Endodermal cell (in vitro differentiated cells): Measurements from ENCODE around the gene SPDYC. TPM values are rescaled to one million over a fixed set of nuclear protein-coding genes. Genes with fewer than 3 reads are reported as not detected.

Experiments
- DNase-seq: peaks from one replicate; pipeline ENCODE4 v3.0.0-alpha.2; 2017
- H3K27ac ChIP-seq: 2 replicates; pipeline ENCODE4 v1.5.1; 2013; ENCODE audit warnings: mild to moderate bottlenecking, low read depth, low read length, moderate library complexity
- H3K27me3 ChIP-seq: 2 replicates; pipeline ENCODE4 v1.6.1; 2013; ENCODE audit warnings: mild to moderate bottlenecking, low read length, moderate library complexity; ENCODE audit not compliant: insufficient read depth, control insufficient read depth, poor library complexity, severe bottlenecking
- H3K36me3 ChIP-seq: 2 replicates; pipeline ENCODE4 v1.7.0; 2013; ENCODE audit warnings: mild to moderate bottlenecking, low read length, moderate library complexity; ENCODE audit not compliant: control insufficient read depth, insufficient read depth
- H3K4me1 ChIP-seq: one replicate; pipeline ENCODE4 v1.7.0; 2013; ENCODE audit warnings: low read length; ENCODE audit not compliant: control insufficient read depth, insufficient read depth
- H3K4me3 ChIP-seq: 2 replicates; pipeline ENCODE4 v1.5.1; 2013; ENCODE audit warnings: mild to moderate bottlenecking, low read length, moderate library complexity
- H3K9ac ChIP-seq: 2 replicates; pipeline ENCODE4 v1.6.1; 2013; ENCODE audit warnings: mild to moderate bottlenecking, low read length, moderate library complexity; ENCODE audit not compliant: poor library complexity, severe bottlenecking; ENCODE audit errors: extremely low read depth
- H3K9me3 ChIP-seq: 2 replicates; pipeline ENCODE4 v1.6.1; 2013; ENCODE audit warnings: mild to moderate bottlenecking, low read length, moderate library complexity; ENCODE audit not compliant: control insufficient read depth
- H3K27ac Mint-ChIP-seq: 2 replicates; pipeline ENCODE4 v1.8.0; 2020; ENCODE audit warnings: mixed read lengths
- H3K27me3 Mint-ChIP-seq: 2 replicates; pipeline ENCODE4 v1.8.0; 2021; ENCODE audit warnings: mild to moderate bottlenecking, mixed read lengths; ENCODE audit not compliant: insufficient read depth
- H3K36me3 Mint-ChIP-seq: 2 replicates; pipeline ENCODE4 v1.8.0; 2020; ENCODE audit warnings: low read depth, mixed read lengths
- H3K4me1 Mint-ChIP-seq: 2 replicates; pipeline ENCODE4 v1.8.0; 2020; ENCODE audit warnings: mixed read lengths
- H3K4me3 Mint-ChIP-seq: 2 replicates; pipeline ENCODE4 v1.8.0; 2020; ENCODE audit warnings: mild to moderate bottlenecking, moderate library complexity, mixed read lengths
- H3K9me3 Mint-ChIP-seq: 2 replicates; pipeline ENCODE4 v1.8.0; 2020; ENCODE audit warnings: mild to moderate bottlenecking, mixed read lengths
- WGBS, 2 experiments: methylation state at CpG; one replicate each; pipeline versions ENCODE4 v1.1.5 to v1.1.7; 2013; ENCODE audit warnings: missing lambda C conversion rate in 2 of 2, mixed read lengths in 1 of 2; ENCODE audit not compliant: insufficient coverage in 1 of 2, insufficient read length in 1 of 2; 5-methylcytosine and 5-hydroxymethylcytosine counted together
- total RNA-seq, 2 donors: library from RNA; stranded (reverse); fragmentation: NEBNext Ultra II Directional in 1 of 2; extraction: Animal tissue kit (Norgen Biotek cat#: 25700) in 1 of 2; gene quantifications; 2 replicates in 1 of 2; 3 replicates in 1 of 2; pipeline ENCODE4 v1.2.1, GENCODE V29; 2021
- TF ChIP-seq, protein P1 (sequence below): fragments of 200-600 bp; sonication (generic); conservative IDR thresholded peaks from 2 replicates; pipeline ENCODE4 v1.5.0; 2021; ENCODE audit warnings: antibody characterized with exemption, mild to moderate bottlenecking

SPDYC gene
- total RNA-seq, 2 donors from 2014 or later: 0.46 TPM; not detected in 1

DNA sequence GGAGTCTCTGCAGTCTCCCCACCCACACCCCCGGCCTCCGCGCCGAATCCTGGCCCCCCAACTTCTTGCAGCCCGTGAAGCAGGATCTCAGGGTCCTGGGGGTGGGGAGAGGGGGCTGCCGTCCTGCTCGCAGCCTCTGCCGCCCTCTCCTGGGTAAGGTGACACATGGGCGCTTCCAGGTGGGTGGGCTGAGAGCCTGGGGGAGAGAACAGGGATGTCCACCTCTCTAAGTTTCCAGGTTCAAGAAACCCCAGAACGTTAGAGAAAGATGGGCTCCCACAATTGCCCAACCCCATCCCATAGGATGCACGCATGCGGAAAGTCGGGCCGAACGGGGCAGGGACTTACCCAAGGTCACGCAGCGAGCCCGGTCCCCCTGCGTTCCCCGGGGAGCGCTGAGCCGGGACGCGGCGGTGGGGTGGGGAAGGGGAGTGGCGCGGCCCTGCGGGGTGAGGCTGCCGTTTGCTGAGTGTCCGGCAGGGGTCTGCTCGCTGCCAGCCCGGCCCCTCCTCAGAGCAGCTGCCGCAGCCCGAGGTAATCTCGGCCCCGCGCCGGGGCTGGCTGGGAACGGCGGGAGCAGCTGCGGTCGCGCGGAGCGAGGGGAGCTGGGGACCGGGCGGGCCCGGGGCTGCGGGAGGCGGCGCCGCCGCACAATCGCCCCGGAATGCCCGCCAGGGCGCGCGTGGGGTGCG is 11.0 kb downstream of the SPDYC start:
- no peaks in the 10 kb centered on the region for H3K27me3 Mint-ChIP-seq
- H3K27ac ChIP-seq: no peak overlapping the region
- 0% methylated on average over 3 to 56 of the region's 60 CpGs for WGBS, 2 experiments

DNA sequence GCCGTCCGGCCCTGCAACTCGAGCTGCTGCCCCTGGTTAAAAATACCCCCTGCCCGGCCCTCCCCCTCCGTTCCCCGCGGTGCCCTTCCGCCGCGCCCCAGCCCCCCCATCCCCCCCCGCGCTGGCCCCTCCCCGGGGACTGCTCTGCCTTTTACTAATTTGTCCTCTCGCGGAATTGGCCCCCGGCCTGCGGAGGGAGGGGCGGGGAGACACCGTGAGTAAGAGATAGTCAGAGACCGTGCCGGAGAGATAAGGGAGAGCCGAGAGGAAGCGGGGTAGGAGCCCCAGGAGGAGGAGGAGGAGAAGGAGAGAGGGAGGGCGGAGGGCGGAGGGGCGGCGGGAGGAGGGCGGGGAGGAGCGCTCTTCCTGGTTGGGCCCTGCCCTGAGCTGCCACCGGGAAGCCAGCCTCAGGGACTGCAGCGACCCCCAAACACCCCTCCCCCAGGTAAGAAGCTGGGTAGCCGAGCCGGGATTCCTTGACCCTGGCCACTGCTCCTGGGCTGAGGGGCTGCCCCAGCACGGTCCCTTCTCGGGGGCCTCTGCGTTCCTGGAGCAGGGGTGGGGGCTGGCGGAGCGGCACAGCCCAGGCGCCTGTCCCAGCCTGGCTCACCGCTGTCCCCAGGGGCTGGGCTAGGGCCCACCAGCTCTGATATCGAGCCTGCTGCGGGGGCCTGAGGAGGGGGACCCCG is 11.7 kb downstream of the SPDYC start, which contains the start of gene CAPN1:
TSS of gene CAPN1 (plus strand) at position 360 of the 689 bp plus-strand sequence. CDS start 774 bp downstream, outside the sequence.
- peak within 1 kb of the TSS; percentile 96 for H3K4me3 ChIP-seq
- 0% methylated on average over 5 to 28 of the region's 43 CpGs for WGBS, 2 experiments
- DNase-seq: peak; percentile 92
- H3K36me3 ChIP-seq: peaks cover 37% of the 10 kb centered on the region
- no peaks in the 10 kb centered on the region for H3K9me3 Mint-ChIP-seq
- H3K27me3 Mint-ChIP-seq: no peaks in the 10 kb centered on the region
- peaks cover 26% of the 10 kb centered on the region for H3K36me3 Mint-ChIP-seq
- TF ChIP-seq, protein P1, sequence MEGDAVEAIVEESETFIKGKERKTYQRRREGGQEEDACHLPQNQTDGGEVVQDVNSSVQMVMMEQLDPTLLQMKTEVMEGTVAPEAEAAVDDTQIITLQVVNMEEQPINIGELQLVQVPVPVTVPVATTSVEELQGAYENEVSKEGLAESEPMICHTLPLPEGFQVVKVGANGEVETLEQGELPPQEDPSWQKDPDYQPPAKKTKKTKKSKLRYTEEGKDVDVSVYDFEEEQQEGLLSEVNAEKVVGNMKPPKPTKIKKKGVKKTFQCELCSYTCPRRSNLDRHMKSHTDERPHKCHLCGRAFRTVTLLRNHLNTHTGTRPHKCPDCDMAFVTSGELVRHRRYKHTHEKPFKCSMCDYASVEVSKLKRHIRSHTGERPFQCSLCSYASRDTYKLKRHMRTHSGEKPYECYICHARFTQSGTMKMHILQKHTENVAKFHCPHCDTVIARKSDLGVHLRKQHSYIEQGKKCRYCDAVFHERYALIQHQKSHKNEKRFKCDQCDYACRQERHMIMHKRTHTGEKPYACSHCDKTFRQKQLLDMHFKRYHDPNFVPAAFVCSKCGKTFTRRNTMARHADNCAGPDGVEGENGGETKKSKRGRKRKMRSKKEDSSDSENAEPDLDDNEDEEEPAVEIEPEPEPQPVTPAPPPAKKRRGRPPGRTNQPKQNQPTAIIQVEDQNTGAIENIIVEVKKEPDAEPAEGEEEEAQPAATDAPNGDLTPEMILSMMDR: no peak
- H3K27ac ChIP-seq: peak within 1 kb of the TSS; percentile 2
- H3K27me3 ChIP-seq: no peaks in the 10 kb centered on the region
- H3K4me1 Mint-ChIP-seq: peaks cover 34% of the 10 kb centered on the region
- peaks cover 9% of the 10 kb centered on the region for H3K4me1 ChIP-seq
- H3K4me3 Mint-ChIP-seq: peak within 1 kb of the TSS; percentile 86
- peak within 1 kb of the TSS; percentile 84 for H3K9ac ChIP-seq
- peak within 1 kb of the TSS; percentile 96 for H3K27ac Mint-ChIP-seq
- no peaks in the 10 kb centered on the region for H3K9me3 ChIP-seq

More for the DNA sequence above, 11.0 kb downstream of the SPDYC start:
- Mint-ChIP-seq H3K4me3 (peak overlapping the region; percentile 86), H3K27ac (peak overlapping the region; percentile 88), H3K36me3 (peaks cover 19% of the 10 kb centered on the region), H3K4me1 (peaks cover 34% of the 10 kb centered on the region), H3K9me3 (no peaks in the 10 kb centered on the region)
- H3K9ac ChIP-seq: peak overlapping the region; percentile 62
- TF ChIP-seq, protein P1: peak; percentile 73
- H3K36me3 ChIP-seq: peaks cover 31% of the 10 kb centered on the region
- peak; percentile 94 for DNase-seq
- peak overlapping the region; percentile 96 for H3K4me3 ChIP-seq
- no peaks in the 10 kb centered on the region for H3K27me3 ChIP-seq
- H3K4me1 ChIP-seq: peaks cover 9% of the 10 kb centered on the region
- H3K9me3 ChIP-seq: no peaks in the 10 kb centered on the region

DNA sequence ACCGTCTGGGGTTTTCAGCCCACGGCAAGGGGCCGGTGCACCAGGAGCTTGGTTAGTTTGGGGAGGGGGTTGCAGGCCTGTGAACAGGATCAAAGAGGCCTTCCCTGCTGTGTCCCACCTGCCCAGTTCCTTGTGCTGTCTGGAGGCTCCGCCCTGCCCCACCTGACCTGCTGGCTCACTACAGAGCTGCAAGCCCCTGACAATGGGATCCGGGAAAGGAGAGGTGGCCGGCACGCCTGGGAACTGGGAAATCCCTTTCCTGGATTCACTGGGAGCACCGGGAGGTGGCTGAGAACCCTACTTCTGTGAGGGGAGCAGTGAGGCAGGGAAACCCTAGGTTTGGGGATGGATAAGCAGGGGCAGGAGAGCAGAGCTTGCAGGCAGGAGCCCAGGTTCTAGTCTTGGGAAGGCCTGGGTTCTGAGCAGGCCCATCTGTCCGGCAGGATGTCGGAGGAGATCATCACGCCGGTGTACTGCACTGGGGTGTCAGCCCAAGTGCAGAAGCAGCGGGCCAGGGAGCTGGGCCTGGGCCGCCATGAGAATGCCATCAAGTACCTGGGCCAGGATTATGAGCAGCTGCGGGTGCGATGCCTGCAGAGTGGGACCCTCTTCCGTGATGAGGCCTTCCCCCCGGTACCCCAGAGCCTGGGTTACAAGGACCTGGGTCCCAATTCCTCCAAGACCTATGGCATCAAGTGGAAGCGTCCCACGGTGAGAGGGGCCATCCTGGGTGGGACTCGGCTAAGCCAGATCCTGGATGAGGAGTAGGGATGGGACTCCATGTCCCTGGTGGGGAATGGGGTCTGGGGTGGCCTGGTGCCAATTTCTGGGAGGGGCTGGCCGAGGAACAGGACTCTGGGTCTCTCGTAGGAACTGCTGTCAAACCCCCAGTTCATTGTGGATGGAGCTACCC is 12.5 kb downstream of the SPDYC start:
- no peak for DNase-seq
- Histone ChIP-seq H3K27me3 (no peaks in the 10 kb centered on the region), H3K9ac (peak overlapping the region; percentile 84), H3K4me3 (peak overlapping the region; percentile 96), H3K9me3 (no peaks in the 10 kb centered on the region), H3K27ac (peak overlapping the region; percentile 2), H3K4me1 (peaks cover 9% of the 10 kb centered on the region), H3K36me3 (peaks cover 45% of the 10 kb centered on the region)
- no peaks in the 10 kb centered on the region for H3K27me3 Mint-ChIP-seq
- H3K4me1 Mint-ChIP-seq: peaks cover 34% of the 10 kb centered on the region
- H3K4me3 Mint-ChIP-seq: peak overlapping the region; percentile 86
- no peaks in the 10 kb centered on the region for H3K9me3 Mint-ChIP-seq
- TF ChIP-seq, protein P1: no peak
- WGBS, 2 experiments: 33 to 52% methylated on average over 20 to 23 of the region's 23 CpGs
- peaks cover 34% of the 10 kb centered on the region for H3K36me3 Mint-ChIP-seq
- peak overlapping the region; percentile 96 for H3K27ac Mint-ChIP-seq
